ENCODE measurements around the gene TRIM8. TPM values are rescaled to one million over a fixed set of nuclear protein-coding genes. Genes with fewer than 3 reads are reported as not detected.
A peak's percentile ranks its signal among the peaks of the same experiment; 100 is the strongest.

Gene TRIM8
- total RNA-seq, 6 experiments from 2014 or later, result 34.7 to 99.8 (median 41.2) TPM

GRCh38 chr10:102615361-102615760, 28.9 kb upstream of the TRIM8 start:
- ATAC-seq, result peak in 1 of 4 donors; percentile 34
- DNase-seq, result peak in 1 of 3 donors; percentile 40
- no peak overlapping the region for H3K4me3 ChIP-seq
- H3K4me1 ChIP-seq, result peaks cover 0 to 7% (median 0%) of the 10 kb centered on the region in 4 donors
- no peak for TF ChIP-seq POLR2A (IDR thresholded peaks at IDR 0.05)
- peak in 3 of 4 donors; percentile 13 to 20 (median 14) for TF ChIP-seq CTCF (IDR thresholded peaks at IDR 0.05)
- no peak overlapping the region for H3K27ac ChIP-seq
- WGBS (ENCODE audit: insufficient coverage, low coverage, low lambda C conversion rate, missing lambda C conversion rate), result no CpG with 5 or more reads among the region's 7 CpGs
- intact Hi-C loops (cut with DNase I), result no loop called here
- peaks cover 0 to 13% (median 0%) of the 10 kb centered on the region in 4 donors for H3K36me3 ChIP-seq
- H3K9me3 ChIP-seq, result no peaks in the 10 kb centered on the region
- no peaks in the 10 kb centered on the region for H3K27me3 ChIP-seq

GRCh38 chr10:102616066-102616770, 28.1 kb upstream of the TRIM8 start:
- TF ChIP-seq POLR2A (IDR thresholded peaks at IDR 0.05) (no peak), CTCF (IDR thresholded peaks at IDR 0.05) (no peak)
- peak in 1 of 3 donors; percentile 27 for DNase-seq
- H3K9me3 ChIP-seq, result no peaks in the 10 kb centered on the region
- intact Hi-C loops (cut with DNase I), result no loop called here
- ATAC-seq, result no peak
- no CpG with 5 or more reads among the region's 1 CpG for WGBS (ENCODE audit: insufficient coverage, low coverage, low lambda C conversion rate, missing lambda C conversion rate)
- H3K27ac ChIP-seq, result no peak overlapping the region
- peaks cover 0 to 13% (median 0%) of the 10 kb centered on the region in 4 donors for H3K36me3 ChIP-seq
- peaks cover 0 to 11% (median under 1%) of the 10 kb centered on the region in 4 donors for H3K4me1 ChIP-seq
- H3K4me3 ChIP-seq, result no peak overlapping the region
- H3K27me3 ChIP-seq, result no peaks in the 10 kb centered on the region

- no peak overlapping the region for H3K27ac ChIP-seq
- WGBS (ENCODE audit: insufficient coverage, low coverage, low lambda C conversion rate, missing lambda C conversion rate), result no CpG with 5 or more reads among the region's 9 CpGs
- intact Hi-C loops (cut with DNase I), result no loop called here
- no peak for ATAC-seq
- no peak for TF ChIP-seq POLR2A (IDR thresholded peaks at IDR 0.05)
- no peak for TF ChIP-seq CTCF (IDR thresholded peaks at IDR 0.05)
- peaks cover 0 to 13% (median 0%) of the 10 kb centered on the region in 4 donors for H3K36me3 ChIP-seq
- peak in 1 of 3 donors; percentile 36 for DNase-seq
- no peaks in the 10 kb centered on the region for H3K27me3 ChIP-seq
- H3K4me3 ChIP-seq, result no peak overlapping the region
- no peaks in the 10 kb centered on the region for H3K9me3 ChIP-seq
- H3K4me1 ChIP-seq, result peaks cover 0 to 18% (median 4%) of the 10 kb centered on the region in 4 donors
These were observed 27.2 kb upstream of the TRIM8 start for GRCh38 chr10:102617041-102617440.

GRCh38 chr10:102617816-102618215, 26.5 kb upstream of the TRIM8 start:
- ATAC-seq, result no peak
- H3K36me3 ChIP-seq, result peaks cover 0 to 13% (median 0%) of the 10 kb centered on the region in 4 donors
- DNase-seq, result peak in 1 of 3 donors; percentile 27
- H3K4me3 ChIP-seq, result no peak overlapping the region
- no peaks in the 10 kb centered on the region for H3K9me3 ChIP-seq
- peaks cover 0 to 18% (median 4%) of the 10 kb centered on the region in 4 donors for H3K4me1 ChIP-seq
- no peaks in the 10 kb centered on the region for H3K27me3 ChIP-seq
- no CpG with 5 or more reads among the region's 8 CpGs for WGBS (ENCODE audit: insufficient coverage, low coverage, low lambda C conversion rate, missing lambda C conversion rate)
- intact Hi-C loops (cut with DNase I), result no loop called here
- no peak overlapping the region for H3K27ac ChIP-seq
- TF ChIP-seq CTCF (IDR thresholded peaks at IDR 0.05) (no peak), POLR2A (IDR thresholded peaks at IDR 0.05) (no peak)
